Inferior parietal cortex (tissue), 1 donor: ENCODE results near the gene UBE3D.

Experiments used
- DNase-seq: peaks from one replicate; pipeline ENCODE4 v3.0.0-alpha.2; 2016; ENCODE audit errors: extremely low spot score

The UBE3D gene

GRCh38 chr6:83065511-83066192 lies at the start of gene UBE3D:
UBE3D (minus strand) TSS chr6:83065841; CDS start chr6:83065718, 123 bp downstream.
- peak; percentile 88 for DNase-seq

DNA sequence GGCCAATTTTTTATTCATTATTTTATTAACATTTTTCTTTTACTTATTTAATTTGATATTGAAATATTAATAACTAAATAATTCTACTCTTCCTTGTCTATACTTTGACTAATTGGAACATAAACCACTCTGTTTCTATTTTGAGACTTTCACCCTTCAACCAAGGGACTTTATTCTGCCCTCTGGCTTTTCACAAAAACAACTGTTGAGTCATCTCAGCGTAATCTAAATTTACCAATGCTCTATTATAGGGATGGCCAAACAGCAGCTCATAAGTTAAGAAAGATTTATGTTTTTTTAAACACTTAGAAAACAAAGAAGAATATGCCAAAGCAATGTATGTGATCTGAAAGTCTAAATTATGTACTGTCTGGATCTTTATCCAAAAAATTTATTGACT lies 48.5 kb upstream of the UBE3D start:
- no peak for DNase-seq

DNA sequence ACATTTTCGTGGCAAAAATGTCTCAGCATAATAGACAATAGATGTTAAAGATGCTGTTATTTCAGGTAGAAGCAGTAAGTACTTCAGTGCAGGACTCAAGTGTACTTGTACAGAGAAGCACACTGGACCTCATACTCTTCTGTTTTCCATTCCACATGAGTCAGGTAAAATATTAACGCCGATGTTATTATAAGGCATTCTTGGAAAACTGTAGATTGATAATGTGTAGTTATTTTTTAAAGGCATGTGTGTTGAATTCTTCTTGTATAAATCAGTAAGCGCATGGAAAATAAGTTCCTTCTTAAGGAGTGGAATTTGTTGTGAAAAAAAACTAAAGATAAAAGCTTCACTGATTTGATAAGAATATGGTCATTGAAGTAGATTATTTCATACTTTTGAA lies 47.6 kb upstream of the UBE3D start:
- no peak for DNase-seq

DNA sequence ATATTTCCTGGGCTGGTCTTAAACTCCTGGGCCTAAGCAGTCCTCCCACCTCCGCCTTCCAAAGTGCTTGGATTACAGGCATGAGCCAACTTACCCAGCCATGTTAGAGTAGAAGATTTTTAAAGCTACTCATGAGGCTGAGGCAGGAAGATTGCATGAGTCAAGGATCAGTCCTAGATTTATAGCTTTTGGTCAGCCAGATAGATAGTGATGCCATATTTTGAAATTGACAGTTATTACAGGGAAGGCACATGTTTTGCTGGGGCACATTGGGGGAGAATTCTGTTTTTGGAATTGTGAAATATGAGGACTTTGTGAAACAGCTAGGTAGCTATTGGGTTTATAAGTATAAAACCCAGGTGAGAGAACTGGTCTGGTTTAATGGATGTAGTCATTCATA lies 42.7 kb upstream of the UBE3D start:
- no peak for DNase-seq

- DNase-seq, result no peak
These were observed 32.9 kb upstream of the UBE3D start for GRCh38 chr6:83098589-83098988.

GRCh38 chr6:83097675-83098074 lies 32.0 kb upstream of the UBE3D start:
- no peak for DNase-seq

GRCh38 chr6:83097204-83097603 lies 31.6 kb upstream of the UBE3D start:
- no peak for DNase-seq

DNA sequence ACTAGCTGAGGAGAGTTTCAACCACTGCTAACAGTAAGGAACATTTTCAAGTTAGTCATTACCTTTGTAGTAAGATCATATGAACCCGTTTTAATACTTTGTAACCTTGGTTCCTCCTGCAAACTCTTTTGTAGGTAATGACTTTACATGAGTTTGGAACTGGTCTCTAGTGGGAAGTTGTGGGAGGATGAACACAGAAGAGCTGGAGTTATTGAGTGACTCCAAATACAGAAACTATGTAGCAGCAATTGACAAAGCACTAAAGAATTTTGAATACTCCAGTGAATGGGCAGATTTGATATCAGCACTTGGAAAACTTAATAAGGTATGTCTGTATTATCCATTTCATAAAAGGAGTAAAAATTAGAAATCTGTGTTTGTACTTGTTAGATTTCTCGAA lies 31.1 kb upstream of the UBE3D start:
- DNase-seq, result no peak

DNA sequence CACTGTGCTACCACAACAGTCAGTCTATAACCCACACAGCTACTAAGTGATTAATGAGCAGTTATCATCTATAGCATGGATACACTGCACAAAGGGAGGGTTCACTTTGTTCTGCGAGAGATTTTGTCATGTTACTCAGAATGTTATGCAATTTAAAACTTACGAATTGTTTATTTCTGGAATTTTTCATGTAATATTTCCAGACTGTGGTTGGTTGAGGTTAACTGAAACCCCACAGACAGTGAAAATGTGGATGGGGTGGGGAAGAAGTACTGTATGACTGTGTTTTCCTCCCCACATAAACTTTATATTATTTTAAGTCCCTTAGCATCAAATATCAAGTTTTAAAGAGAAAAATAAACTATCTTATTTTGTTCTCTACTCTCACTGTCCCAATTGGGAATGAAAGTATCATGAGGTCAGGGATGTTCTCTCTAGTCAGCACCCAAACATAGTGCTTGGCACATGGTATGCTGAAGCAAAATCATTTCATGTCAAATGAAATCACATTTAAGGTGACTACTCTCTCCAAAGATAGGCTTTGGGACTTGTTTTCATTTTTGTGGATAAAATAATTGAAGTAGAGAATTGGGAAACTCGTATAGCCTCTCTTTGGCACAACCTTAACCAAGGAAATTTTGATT lies 27.2 kb upstream of the UBE3D start:
- DNase-seq, result no peak

- no peak for DNase-seq
These were observed 21.1 kb upstream of the UBE3D start for GRCh38 chr6:83086751-83087150.

DNA sequence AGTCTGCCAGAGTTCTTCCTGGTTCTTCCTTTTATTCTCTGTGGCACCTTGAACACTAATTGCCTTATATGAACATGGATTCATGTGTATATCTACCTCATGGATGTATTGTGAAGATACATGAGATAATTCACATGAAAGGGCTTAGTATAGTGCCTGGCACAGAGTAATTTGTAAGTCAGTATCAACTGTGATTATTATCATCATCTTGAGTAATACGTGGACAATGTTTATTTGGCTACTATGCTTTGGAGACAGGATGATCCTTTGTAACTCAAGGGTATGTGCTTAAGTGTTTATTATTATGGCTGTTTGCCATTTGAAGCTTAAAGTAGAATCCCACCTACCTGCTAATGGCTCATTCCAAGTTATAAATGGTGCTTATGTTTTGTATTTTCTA lies 17.8 kb upstream of the UBE3D start:
- DNase-seq, result no peak

DNA sequence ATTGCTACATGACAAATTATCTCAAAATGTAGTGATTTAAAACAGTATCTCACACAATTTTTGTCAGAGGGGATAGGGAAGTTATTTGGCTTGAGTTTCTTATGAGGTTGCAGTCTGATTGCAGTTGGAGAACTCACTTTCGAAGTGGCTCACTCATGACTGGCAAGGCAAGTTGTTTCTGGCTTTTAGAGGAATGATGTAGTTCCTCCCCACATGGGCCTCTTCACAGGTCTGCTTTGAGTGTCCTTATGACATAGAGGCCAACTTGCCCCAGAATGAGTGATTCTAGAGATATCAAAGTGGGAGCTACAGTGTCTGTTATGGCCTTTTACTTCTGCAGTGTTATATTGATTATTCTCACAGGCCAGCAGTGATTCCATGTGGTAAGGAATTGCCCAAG lies 8.0 kb upstream of the UBE3D start:
- DNase-seq, result no peak

GRCh38 chr6:83072726-83073125 lies 7.1 kb upstream of the UBE3D start:
- DNase-seq, result no peak

- DNase-seq, result no peak
These were observed 6.1 kb upstream of the UBE3D start for GRCh38 chr6:83071707-83072106.

DNA sequence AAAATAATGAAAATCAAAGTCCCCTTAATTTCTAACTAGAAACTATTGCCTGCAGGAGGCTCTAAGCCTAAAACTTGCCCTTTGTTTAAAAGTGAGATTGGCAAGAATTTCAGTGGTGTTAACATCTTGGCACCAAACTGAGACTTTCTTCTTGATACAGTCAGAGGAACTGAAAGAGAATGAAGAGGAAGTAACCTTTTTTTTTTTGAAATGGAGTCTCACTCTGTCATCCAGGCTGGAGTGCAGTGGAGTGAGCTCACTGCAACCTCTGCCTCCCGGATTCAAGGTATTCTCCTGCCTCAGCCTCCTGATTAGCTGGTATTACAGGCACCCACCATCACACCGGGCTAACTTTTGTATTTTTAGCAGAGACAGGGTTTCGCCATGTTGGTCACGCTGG lies 5.4 kb upstream of the UBE3D start:
- no peak for DNase-seq

GRCh38 chr6:83069633-83070032 lies 4.0 kb upstream of the UBE3D start:
- no peak for DNase-seq

DNA sequence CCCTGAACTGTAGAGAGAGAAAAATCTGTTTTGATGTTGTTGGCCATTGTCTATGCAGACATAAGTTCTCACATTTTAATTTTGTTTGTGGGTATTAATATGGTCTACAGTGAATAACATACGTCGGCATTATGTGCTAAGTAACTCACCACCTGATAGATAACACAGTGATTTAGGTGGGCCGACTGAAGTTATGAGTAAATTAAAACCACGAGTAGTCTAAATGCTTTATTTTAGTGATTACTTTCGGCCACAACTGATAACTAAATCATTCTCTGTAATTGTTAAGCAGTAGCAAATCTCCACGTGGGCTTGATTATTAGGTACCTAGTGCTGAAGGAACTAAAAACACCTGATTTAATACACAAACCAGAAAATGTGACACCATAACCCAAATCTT lies 3.0 kb upstream of the UBE3D start:
- no peak for DNase-seq

GRCh38 chr6:83067448-83068439 lies 2.1 kb upstream of the UBE3D start, which contains the start of gene DOP1A:
DOP1A (plus strand) TSS chr6:83067671; CDS start chr6:83096978, 29,307 bp downstream.
- DNase-seq, result peak; percentile 97

GRCh38 chr6:83062225-83062624 lies 3.4 kb downstream of the UBE3D start:
- no peak for DNase-seq

DNA sequence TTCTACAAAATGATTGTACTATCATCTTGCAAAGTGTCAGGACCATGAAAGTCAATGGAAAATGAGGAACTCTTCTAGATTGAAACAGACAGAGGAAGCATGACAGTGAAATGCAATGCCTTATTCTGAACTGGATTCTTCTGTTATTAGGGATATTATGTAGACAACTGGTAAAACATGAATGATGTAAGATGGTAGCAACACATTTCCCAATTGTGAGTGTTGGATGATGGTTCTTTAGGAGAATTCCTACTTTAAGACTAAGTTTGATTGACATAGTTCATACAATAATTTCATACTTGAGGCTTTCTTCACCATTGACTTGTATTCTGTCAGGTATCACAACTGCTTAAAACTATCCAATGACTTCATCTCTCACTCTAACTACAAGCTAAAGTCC lies 4.5 kb downstream of the UBE3D start:
- no peak for DNase-seq

DNA sequence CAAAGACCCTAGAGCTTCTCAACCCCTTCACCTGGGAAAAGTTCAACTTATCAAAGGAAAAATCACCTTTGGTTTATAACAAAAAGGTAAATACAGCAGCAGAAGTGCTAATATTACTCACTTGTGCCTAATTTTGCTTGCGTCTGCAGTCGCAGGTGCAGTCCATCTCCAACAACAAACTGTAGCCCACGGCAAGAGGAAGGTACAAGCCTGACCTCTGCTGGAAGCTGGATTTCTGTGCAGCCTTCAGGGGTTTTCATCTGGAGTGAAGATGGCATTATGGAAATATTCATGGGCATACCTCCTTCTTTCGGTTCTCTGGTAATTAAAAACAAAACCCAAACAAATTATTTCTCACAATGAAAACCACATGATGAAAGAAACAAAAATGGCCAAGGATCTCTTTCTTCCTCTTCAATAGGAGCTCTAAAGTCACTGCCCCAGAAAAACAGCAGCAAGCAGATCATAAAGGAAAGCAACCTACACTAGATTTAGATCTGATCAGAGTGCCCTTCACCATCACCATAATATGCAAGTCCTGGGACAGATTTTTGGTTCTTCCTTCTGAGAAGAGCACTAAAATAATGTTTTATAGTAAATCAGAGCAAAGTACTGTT lies 7.8 kb downstream of the UBE3D start:
- peak; percentile 81 for DNase-seq
